Ascending aorta (tissue), 2 donors: ENCODE measurements around the gene PCDHA1. TPM values are rescaled to one million over a fixed set of nuclear protein-coding genes. Genes with fewer than 3 reads are reported as not detected.
"Not testable (repeated sequence)": the region's sequence is repeated elsewhere in the genome, so short reads cannot be mapped to it uniquely, and the experiment has no call there.

Experiments used
- DNase-seq, 2 donors: peaks; one replicate each; pipeline ENCODE4 v3.0.0-alpha.2; 2019; ENCODE audit warnings: low spot score in 2 of 2
- H3K27ac ChIP-seq, 2 donors: fragments of 200-600 bp; sonication (generic); one replicate each; pipeline ENCODE4 v1.5.1; 2016 to 2017; ENCODE audit warnings: mild to moderate bottlenecking in 1 of 2
- H3K27me3 ChIP-seq: fragments of 200-600 bp; sonication (generic); one replicate; pipeline ENCODE4 v1.5.1; 2017
- H3K36me3 ChIP-seq, 2 donors: fragments of 200-600 bp; sonication (generic); one replicate each; pipeline ENCODE4 v1.5.1; 2016
- H3K4me1 ChIP-seq, 2 donors: fragments of 200-600 bp; sonication (generic); one replicate each; pipeline ENCODE4 v1.5.1; 2016 to 2017; ENCODE audit warnings: mild to moderate bottlenecking in 1 of 2
- H3K4me3 ChIP-seq, 2 donors: fragments of 200-600 bp; sonication (generic); one replicate each; pipeline ENCODE4 v1.5.1; 2016 to 2017; ENCODE audit warnings: mild to moderate bottlenecking in 1 of 2
- H3K9me3 ChIP-seq, 2 donors: fragments of 200-600 bp; sonication (generic); one replicate each; pipeline ENCODE4 v1.5.1; 2016
- CTCF ChIP-seq, 3 experiments: fragments of 200-600 bp in 2 of 3; fragments of 450-650 bp in 1 of 3; sonication (generic) in 2 of 3; IDR thresholded peaks; one replicate each; pipeline ENCODE4 v1.5.1; 2016 to 2019; ENCODE audit warnings: antibody characterized with exemption in 3 of 3, mild to moderate bottlenecking in 1 of 3, moderate library complexity in 1 of 3
- intact Hi-C: fragments of 100-400 bp; cut with DNase I; formaldehyde crosslinking; loops from one replicate; pipeline ENCODE4 v1.15.1; 2023
- total RNA-seq: library from RNA; depleted of rRNA; stranded (reverse); fragments of >200 nt; gene quantifications from one replicate; pipeline ENCODE4 v1.1.0, GENCODE V29; 2016

Gene PCDHA1
- total RNA-seq, 1 donor from 2014 or later = not detected

- Histone ChIP-seq H3K27me3 (no peaks in the 10 kb centered on the region), H3K27ac (no peak overlapping the region), H3K9me3 (peaks cover 5 to 23% of the 10 kb centered on the region in 2 donors), H3K4me3 (peak overlapping the region in 1 of 2 donors; percentile 16), H3K36me3 (no peaks in the 10 kb centered on the region), H3K4me1 (no peaks in the 10 kb centered on the region)
- intact Hi-C loops = no loop called here
- DNase-seq = no peak
- no peak for TF ChIP-seq CTCF (IDR thresholded peaks at IDR 0.05)
These were observed 16.9 kb downstream of the PCDHA1 start for GRCh38 chr5:140802781-140803271.

DNA sequence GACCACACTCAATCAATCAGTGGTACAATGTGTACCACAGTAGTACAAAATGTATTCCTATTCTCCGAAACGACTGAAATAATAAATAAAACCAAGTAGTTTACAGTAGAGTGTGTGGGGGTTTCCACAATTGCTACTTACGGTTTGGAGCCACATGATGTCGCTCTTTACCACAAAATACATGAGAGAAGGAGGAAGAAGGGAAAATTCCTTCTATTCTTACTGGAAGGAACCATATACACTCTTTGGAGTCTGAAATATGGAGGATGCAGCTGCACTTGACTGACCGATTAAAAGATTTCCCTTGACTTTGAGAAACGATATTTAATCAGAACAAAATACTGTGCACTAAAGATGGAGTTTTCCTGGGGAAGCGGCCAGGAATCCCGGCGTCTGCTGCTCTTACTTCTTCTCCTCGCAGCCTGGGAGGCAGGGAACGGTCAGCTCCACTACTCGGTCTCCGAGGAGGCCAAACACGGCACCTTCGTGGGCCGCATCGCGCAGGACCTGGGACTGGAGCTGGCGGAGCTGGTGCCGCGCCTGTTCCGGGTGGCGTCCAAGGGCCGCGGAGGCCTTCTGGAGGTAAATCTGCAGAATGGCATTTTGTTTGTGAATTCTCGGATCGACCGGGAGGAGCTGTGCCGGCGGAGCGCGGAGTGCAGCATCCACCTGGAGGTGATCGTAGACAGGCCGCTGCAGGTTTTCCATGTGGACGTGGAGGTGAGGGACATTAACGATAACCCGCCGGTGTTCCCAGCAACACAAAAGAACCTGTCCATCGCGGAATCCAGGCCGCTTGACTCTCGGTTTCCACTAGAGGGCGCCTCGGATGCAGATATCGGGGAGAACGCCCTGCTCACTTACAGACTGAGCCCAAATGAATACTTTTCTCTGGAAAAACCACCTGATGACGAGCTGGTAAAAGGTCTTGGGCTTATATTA is 21.2 kb downstream of the PCDHA1 start, which contains the start of gene PCDHA4:
Gene PCDHA4, plus strand, starts transcription at position 235 of the 942 bp plus-strand sequence.
- no peaks in the 10 kb centered on the region for H3K27me3 ChIP-seq
- TF ChIP-seq CTCF (IDR thresholded peaks at IDR 0.05) = peak in 2 of 3 experiments; percentile 11 to 38
- H3K27ac ChIP-seq = no peak within 1 kb of the TSS
- no peaks in the 10 kb centered on the region for H3K4me1 ChIP-seq
- H3K4me3 ChIP-seq = peak within 1 kb of the TSS; percentile 16 to 60
- H3K36me3 ChIP-seq = no peaks in the 10 kb centered on the region
- DNase-seq = peak in 1 of 2 donors; percentile 62
- H3K9me3 ChIP-seq = peaks cover 15 to 35% of the 10 kb centered on the region in 2 donors
- intact Hi-C loops = loop anchor here (2.0 kb wide), 1 partner anchor 234 kb away; no protein-coding TSS in a partner anchor

DNA sequence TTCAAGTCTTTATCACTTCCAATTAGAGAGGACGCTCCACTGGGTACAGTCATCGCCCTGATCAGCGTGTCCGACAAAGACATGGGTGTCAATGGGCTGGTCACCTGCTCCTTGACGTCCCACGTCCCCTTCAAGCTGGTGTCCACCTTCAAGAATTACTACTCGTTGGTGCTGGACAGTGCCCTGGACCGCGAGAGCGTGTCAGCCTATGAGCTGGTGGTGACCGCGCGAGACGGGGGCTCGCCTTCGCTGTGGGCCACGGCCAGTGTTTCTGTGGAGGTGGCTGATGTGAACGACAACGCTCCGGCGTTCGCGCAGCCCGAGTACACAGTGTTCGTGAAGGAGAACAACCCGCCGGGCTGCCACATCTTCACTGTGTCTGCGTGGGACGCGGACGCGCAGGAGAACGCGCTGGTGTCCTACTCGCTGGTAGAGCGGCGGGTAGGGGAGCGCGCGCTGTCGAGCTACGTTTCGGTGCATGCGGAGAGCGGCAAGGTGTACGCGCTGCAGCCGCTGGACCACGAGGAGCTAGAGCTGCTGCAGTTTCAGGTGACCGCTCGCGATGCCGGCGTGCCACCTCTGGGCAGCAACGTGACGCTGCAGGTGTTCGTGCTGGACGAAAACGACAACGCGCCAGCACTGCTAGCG is 22.4 kb downstream of the PCDHA1 start:
- intact Hi-C loops, H3K27ac ChIP-seq, H3K4me1 ChIP-seq, H3K4me3 ChIP-seq, H3K36me3 ChIP-seq, DNase-seq, H3K27me3 ChIP-seq: not testable (repeated sequence)
- peaks cover 10 to 24% of the 10 kb centered on the region in 2 donors for H3K9me3 ChIP-seq

DNA sequence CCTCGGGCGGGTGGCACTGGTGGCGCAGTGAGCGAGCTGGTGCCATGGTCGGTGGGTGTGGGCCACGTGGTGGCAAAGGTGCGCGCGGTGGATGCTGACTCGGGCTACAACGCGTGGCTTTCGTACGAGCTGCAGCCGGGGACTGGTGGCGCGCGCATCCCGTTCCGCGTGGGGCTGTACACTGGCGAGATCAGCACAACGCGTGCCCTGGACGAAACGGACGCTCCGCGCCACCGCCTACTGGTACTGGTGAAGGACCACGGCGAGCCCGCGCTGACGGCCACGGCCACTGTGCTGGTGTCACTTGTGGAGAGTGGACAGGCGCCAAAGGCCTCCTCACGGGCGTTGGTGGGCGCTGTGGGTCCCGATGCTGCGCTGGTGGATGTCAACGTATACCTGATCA is 22.9 kb downstream of the PCDHA1 start:
- Histone ChIP-seq H3K4me3 (no peak overlapping the region), H3K36me3 (no peaks in the 10 kb centered on the region), H3K4me1 (no peaks in the 10 kb centered on the region), H3K27ac (no peak overlapping the region), H3K9me3 (peaks cover 10 to 28% of the 10 kb centered on the region in 2 donors), H3K27me3 (no peaks in the 10 kb centered on the region)
- intact Hi-C loops = no loop called here
- TF ChIP-seq CTCF (IDR thresholded peaks at IDR 0.05) = no peak
- no peak for DNase-seq

DNA sequence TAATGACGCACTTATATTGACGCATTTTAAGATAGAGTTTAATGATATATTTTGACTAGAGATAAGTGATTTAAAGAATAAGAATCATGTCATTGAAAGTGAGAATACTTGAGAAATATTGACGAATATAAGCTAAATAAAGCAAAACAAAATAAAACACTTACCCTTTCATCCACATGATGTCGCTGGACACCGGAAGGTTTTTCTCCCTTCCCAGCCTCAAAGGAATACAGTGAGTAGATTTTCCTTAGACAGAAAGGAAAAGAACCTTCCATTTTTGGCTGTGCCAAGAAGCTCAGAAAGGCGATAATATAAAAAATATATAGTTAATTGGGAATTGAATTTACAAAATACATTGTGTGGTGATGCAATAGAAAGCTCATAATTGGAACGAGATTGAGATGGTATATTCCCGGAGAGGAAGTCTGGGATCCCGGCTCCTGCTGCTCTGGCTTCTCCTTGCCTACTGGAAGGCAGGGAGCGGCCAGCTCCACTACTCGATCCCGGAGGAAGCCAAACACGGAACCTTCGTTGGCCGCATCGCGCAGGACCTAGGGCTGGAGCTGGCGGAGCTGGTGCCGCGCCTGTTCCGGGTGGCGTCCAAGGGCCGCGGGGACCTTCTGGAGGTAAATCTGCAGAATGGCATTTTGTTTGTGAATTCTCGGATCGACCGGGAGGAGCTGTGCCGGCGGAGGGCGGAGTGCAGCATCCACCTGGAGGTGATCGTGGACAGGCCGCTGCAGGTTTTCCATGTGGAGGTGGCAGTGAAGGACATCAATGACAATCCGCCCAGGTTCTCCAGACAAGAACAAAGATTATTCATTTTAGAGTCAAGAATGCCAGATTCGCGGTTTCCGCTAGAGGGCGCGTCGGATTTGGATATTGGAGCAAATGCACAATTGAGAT is 35.7 kb downstream of the PCDHA1 start, which contains the start of gene PCDHA5:
Gene PCDHA5, plus strand, starts transcription at position 239 of the 906 bp plus-strand sequence.
- H3K4me1 ChIP-seq = no peaks in the 10 kb centered on the region
- no peaks in the 10 kb centered on the region for H3K27me3 ChIP-seq
- no peaks in the 10 kb centered on the region for H3K36me3 ChIP-seq
- intact Hi-C loops = no loop called here
- peak within 1 kb of the TSS in 1 of 2 donors; percentile 8 for H3K4me3 ChIP-seq
- peaks cover 12 to 42% of the 10 kb centered on the region in 2 donors for H3K9me3 ChIP-seq
- DNase-seq = no peak
- H3K27ac ChIP-seq = no peak within 1 kb of the TSS
- no peak for TF ChIP-seq CTCF (IDR thresholded peaks at IDR 0.05)
